ENCODE data around the gene HIVEP3.

Gene HIVEP3

GRCh38 chr1:41620365-41621169, 298.2 kb downstream of the HIVEP3 start:
- DNase-seq: no peak

- DNase-seq: no peak
Observed at GRCh38 chr1:41619511-41620364, 299.0 kb downstream of the HIVEP3 start.

- no peak for DNase-seq
Observed at GRCh38 chr1:41618871-41619270, 299.9 kb downstream of the HIVEP3 start.

GRCh38 chr1:41618066-41618825, 300.5 kb downstream of the HIVEP3 start:
- no peak for DNase-seq

GRCh38 chr1:41617336-41617735, 301.4 kb downstream of the HIVEP3 start:
- DNase-seq: no peak

GRCh38 chr1:41616563-41616962, 302.2 kb downstream of the HIVEP3 start:
- no peak for DNase-seq

GRCh38 chr1:41615981-41616380, 302.7 kb downstream of the HIVEP3 start:
- no peak for DNase-seq

GRCh38 chr1:41615316-41615715, 303.4 kb downstream of the HIVEP3 start:
- no peak for DNase-seq

- no peak for DNase-seq
Observed at GRCh38 chr1:41614818-41615217, 303.9 kb downstream of the HIVEP3 start.

- no peak for DNase-seq
Observed at GRCh38 chr1:41613689-41614574, 304.8 kb downstream of the HIVEP3 start.

GRCh38 chr1:41612953-41613352, 305.8 kb downstream of the HIVEP3 start:
- DNase-seq: no peak

GRCh38 chr1:41611932-41612450, 306.7 kb downstream of the HIVEP3 start:
- DNase-seq: no peak

GRCh38 chr1:41611068-41611931, 307.4 kb downstream of the HIVEP3 start:
- DNase-seq: no peak

GRCh38 chr1:41610361-41610760, 308.4 kb downstream of the HIVEP3 start:
- no peak for DNase-seq

- DNase-seq: no peak
Observed at GRCh38 chr1:41609166-41609883, 309.4 kb downstream of the HIVEP3 start.

GRCh38 chr1:41608211-41608610, 310.5 kb downstream of the HIVEP3 start:
- no peak for DNase-seq

- no peak for DNase-seq
Observed at GRCh38 chr1:41607808-41608207, 310.9 kb downstream of the HIVEP3 start.

GRCh38 chr1:41599912-41600311, 318.8 kb downstream of the HIVEP3 start:
- DNase-seq: no peak

- DNase-seq: no peak
Observed at GRCh38 chr1:41598325-41598724, 320.4 kb downstream of the HIVEP3 start.

GRCh38 chr1:41592451-41593125, 326.1 kb downstream of the HIVEP3 start:
- DNase-seq: no peak

Measured in 8988T (cell line).